GM21390 (cell line): ENCODE data around the gene XBP1.
"Not testable (repeated sequence)": the region's sequence is repeated elsewhere in the genome, so short reads cannot be mapped to it uniquely, and the experiment has no call there.

ENCODE experiments used
- ATAC-seq: cut with Tn5 transposase; IDR thresholded peaks from one replicate; pipeline ENCODE4 v1.9.1; 2021; ENCODE audit not compliant: unreplicated experiment

XBP1 gene

DNA sequence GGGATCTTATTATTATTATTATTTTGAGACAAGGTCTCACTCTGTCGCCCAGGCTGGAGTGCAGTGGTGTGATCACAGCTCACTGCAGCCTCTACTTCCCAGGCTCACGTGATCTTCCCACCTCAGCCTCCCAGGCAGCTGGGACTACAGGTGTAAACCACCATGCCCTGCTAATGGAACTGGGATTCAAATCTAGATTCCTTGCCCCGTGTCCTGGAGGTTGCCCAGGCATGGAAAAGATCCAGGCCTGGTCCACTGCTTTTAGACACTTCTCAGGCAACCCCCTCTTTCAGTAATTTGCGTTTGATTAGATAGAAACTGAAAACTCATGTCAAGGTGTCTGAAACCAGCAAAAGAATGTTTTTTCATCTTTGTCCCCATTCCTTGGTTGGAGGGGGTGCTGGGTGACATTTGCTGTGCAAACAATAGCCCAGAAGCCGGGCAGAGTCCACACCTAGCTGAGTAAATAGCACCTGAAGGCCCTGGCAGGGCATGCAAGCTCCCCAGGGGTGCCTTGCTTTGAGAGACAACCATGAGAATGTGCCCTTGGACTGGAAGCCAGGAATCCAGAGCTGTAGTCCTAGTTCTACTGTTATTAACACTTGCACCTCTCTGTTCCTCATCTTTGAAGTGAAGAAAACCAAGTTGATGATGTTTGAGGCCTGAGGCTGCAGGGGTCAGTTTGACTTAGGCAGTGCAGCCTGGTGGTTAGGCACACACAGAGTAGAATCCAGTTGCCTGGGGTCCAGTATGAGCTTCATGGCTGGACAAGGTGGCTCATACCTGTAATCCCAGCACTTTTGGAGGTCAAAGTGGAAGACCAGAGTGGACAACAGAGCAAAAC lies 19.1 kb upstream of the XBP1 start:
- ATAC-seq = peak; percentile 57

DNA sequence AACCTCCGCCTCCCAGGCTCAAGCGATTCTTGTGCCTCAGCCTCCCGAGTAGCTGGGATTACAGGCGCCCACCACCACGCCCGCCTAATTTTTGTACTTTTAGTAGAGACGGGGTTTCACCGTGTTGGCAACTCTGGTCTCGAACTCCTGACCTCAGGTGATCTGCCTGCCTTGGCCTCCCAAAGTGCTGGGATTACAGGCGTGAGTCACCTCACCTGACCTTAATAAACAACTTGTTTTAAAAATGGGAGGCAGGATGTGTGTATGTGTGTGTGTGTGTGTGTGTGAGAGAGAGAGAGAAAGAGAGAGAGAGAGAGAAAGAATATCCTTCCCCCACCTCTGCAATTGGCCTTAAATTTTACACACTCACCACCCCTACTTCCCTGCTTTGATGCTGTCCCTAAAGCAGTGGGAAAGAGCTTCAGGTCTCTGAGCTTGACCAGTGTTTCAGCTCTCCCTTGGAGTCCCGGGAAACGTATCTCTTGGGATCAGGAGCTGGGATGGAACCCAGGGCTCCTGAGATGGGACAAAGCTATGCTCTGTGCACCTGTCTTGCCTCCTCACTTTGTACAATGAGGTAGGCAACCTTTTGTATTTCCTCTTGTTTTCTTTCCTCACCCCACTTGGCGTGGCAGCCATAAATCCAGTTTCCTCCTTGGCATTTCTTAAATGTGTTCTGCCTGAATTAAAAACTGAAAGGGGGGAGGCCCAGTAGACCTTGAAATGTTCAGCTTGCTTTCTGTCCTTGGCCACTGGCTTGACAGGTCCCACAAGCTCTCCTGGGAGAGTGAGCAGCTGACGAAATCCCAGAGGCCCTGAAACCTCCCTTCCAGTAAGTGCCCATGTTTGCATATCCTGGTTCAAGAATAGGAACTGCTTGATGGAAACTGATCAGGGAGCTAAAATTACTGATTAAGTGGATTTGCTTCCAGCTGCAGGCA lies 17.8 kb upstream of the XBP1 start:
- no peak for ATAC-seq

DNA sequence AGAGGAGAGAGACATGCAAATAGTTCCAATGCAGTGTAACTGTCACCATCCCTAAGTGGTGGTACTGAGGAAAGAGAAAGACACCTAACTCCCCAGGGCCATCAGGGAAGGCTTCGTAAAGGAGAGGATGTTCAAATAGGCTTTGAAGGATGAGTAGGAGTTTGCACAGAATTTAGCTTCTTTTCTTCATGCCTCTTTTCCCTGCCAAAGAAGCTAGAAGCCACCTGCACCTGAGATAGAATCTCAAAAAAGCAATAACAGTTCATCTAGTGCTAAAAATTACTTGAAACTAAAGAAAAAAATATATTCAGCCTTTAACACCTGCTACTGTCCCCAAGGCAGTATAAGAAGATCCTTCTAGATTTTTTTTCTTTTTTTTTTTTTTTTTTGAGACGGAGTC lies 16.7 kb upstream of the XBP1 start:
- ATAC-seq = no peak

DNA sequence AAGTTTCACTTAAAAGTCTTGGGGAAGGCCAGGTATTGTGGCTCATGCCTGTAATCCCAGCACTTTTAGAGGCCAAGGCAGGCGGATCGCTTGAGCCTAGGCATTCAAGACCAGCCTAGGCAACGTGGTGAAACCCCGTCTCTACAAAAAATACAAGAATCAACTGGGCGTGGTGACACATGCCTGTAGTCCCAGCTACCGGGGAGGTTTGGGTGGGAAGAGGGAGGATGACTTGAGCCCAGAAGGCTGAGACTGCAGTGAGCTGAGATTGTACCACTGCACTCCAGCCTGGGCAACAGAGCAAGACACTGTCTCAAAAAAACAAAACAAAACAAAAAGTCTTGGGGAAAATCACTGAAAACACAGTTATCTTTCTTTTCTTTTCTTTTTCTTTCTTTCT lies 15.4 kb upstream of the XBP1 start:
- no peak for ATAC-seq

DNA sequence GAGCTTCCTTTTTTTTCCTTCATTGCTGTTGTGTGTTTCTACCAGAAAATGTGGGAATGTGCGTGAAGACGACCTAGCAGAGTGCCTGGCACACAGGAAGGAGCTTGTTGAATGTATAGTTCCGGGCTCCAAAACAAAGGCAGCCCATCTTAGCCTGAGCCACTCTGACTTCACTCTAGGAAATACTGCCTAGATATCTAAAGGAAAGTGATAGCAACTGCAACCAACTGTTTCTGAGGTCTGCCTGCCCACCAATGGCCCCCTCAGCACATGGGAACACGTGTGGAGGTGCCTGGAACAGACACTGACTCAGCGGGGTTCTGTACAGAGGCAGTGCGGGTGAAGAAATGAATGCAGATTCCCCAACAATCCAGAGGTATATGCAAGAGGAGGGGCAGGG lies 14.7 kb upstream of the XBP1 start:
- no peak for ATAC-seq

DNA sequence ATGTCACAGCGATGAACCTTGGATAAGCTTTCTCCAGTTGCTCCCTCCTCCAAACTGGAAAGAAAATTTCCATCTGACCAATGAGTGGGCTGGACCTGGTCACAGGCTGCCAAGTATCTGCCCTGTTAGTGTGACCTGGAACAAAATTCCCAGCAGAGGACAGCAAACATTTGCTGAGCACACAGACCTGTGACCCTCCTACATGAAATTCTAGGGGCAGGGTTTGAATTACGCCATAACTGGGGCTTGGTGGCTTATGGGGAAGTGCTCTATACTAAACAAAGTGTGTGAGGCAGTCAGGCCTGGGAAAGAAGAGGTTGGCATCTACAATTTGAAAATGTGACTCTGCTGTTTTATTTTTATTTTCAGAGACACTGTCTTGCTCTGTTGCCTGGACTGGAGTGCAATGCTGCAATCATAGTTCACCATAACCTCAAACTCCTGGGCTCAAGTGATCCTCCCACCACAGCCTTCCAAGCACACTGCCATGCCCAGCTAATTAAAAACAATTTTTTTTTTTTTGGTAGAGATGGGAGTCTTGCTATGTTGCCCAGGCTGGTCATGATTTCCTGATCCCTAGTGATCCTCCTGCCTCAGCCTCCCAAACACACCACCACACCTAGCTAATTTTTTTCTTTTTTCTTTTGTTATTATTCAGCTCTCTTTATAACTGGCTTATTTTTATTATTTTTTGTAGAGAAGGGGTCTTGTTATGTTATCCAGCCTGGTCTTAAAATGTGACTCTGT lies 13.6 kb upstream of the XBP1 start:
- ATAC-seq = no peak

DNA sequence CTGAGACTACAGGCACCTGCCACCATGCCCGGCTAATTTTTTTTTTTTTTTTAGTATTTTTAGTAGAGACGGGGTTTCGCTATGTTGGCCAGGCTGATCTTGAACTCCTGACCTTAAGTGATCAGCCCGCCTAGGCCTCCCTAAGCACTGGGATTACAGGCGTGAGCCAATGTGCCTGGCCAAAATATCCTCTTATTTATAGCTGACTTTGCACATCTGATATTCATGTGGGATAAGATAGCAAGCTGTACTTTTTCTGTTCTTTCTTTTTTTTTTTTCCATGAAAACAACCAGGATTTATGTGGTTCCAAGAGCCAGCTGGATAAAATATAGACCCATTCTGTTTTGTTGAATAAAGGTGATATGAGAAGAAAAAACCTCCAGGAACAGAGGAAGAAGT lies 12.1 kb upstream of the XBP1 start:
- ATAC-seq = no peak

DNA sequence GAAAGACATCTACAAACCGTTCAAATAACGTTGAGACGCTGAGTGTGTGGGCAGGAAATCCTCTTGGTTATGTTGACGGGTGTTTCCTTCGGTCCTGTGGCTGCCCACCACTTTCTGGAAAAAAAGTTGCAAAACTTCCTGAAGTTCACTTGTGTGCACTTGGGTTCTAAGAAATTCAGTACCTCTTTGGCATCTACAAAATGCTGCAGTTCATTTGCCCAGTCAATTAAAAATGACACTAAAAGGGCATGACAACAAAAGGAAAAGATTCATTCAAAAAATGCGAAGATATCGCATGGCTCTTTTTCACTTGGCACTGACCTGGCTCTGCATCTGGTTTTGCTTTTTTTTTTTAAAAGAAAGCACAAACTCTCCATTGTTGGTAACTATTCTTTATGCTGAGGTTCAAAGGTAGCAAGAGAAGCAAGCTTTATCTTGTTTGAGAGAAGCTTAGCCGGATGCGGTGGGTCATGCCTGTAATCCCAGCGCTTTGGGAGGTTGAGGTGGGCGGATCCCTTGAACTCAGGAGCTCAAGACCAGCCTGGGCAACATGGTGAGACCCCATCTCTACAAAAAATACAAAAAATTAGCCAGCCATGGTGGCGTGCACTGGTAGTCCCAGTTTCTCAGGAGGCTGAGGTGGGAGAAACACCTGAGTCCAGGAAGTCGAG lies 10.6 kb upstream of the XBP1 start:
- no peak for ATAC-seq

DNA sequence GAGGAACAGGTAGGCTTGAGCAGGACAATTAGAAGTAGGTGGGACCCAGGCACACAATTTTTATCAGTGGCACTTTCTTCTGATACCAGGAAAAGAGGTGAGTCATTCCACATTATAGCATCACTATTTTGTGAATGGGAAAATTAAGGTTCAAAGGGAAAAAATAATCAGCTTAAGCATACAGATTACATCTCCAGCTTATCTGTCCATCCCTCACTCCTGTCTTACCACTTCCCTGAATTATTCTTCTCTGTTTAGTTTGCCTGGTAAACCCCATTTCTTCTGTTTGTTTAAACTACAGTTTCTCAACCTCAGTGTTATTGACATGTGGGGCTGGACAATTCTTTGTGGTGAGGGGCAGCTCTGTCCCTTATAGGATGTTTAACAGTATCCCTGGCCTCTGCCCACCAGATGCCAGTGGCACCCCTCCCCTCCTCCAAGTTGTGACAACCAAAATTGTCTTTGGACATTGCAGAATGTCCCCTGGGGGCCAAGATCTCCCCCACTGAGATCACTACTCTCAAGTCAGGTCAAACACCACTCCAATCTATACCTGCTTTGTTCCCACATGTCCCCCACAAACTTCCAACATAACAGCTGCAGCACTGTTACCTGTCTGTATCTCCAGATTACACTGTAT lies 8.5 kb upstream of the XBP1 start:
- no peak for ATAC-seq

DNA sequence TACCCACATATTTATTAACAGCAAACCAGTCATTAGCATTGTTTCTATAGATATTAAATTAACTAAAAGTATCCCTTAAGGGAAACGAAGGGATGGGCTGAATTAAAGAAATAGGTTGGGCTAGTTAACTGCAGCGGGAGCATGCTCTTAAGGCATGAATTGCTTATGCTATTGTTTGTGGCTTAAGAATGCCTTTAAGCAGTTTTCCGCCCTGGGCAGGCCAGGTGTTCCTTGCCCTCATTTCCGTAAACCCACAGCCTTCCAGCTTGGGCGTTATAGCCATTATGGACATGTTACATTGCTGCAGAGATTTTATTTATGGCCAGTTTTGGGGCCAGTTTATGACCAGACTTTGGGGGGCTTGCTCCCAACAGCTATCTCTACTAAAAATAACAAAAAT lies 5.1 kb upstream of the XBP1 start:
- ATAC-seq = not testable (repeated sequence)

DNA sequence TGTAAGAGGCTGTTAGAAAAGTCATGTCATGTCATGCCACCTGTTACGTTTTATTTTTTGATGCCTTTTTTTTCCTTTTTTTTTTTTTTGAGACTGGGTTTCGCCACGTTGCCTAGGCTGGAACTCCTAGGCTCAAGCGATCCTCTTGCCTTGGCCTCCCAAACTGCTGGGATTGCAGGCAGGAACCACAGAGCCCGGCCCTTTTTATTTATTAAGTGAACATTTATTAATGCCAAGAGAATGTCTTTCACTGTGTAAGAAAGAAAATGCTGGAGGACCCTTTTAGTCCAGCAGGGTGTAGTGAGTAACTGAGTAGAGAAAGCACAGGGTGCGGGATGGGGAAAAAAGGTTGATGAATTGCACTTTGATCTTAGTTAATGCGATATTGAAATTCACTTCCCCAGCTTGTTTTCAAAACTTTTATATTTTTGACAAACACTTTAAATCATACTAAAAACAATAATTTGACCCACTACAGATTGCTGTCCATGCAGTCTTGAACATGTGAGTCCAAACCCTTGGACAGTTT lies 2.3 kb upstream of the XBP1 start:
- ATAC-seq = no peak

DNA sequence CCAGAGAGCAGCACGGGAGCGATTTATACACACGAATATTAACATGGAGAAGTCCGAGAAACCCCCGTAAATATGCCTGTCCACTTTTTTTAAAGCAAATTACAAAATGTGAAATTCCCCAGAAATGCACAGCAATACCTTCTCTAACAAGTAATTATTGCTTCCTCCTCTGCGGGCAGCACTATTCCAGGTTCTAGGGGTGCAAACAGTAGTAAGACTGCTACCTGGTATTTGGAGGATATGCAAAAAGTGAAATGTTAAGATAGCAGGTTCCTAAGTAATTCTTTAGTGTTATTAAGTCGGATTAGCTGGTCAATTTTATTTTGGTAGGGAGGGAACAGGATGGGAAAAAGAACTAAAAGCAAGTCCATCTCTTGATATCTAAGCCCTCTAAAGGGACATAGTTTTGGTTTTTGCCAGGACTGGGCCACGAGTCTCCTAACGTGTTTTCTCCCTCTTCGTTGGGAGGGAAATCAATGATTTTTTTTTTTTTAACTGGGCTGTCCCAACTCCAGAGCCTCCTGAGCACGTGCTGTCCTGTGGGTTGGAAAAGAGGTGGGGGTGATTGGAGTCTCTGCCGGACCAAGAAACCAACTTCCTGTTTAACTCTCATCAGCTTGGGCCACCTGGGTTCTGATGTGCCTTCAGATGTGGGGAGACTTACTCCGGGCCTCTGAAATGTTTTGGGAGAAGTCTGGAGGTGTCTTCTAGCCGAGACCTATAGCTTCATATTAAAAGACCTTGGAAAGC lies 1.7 kb upstream of the XBP1 start:
- no peak for ATAC-seq

DNA sequence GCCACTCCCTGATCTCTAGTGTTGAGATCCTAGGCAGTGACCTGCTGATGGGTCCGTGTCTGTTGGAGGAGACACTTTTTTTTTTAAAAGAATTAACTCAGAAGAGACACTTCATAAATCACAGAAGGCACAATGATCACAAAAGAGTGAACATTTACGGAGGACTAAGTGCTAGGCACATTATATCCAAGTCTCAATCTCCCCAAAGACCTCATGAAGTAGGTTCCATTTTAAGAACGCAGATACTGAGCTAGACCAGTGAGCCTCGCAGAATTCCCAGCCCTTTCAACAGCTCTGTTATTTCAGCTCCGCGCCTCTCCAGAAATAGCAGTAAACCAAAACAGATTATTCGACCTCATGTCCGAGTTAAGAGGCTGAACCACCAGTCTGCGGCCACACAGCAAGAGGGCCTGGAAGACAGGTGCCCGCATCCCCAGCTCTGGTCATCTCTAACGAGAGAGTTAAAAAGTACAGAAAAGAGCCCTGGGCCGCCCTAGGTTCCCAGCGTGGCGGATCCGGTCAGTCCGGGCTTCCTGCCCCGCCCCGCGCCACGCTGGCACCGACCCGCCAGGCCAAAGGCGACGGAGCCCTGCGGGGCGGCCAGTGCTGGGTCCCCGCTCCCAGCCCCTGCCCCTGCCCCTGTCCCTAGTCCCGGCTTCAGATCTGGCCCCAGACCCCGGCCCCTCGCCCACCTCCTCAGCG lies 612 bp downstream of the XBP1 start:
- ATAC-seq = peak; percentile 22

DNA sequence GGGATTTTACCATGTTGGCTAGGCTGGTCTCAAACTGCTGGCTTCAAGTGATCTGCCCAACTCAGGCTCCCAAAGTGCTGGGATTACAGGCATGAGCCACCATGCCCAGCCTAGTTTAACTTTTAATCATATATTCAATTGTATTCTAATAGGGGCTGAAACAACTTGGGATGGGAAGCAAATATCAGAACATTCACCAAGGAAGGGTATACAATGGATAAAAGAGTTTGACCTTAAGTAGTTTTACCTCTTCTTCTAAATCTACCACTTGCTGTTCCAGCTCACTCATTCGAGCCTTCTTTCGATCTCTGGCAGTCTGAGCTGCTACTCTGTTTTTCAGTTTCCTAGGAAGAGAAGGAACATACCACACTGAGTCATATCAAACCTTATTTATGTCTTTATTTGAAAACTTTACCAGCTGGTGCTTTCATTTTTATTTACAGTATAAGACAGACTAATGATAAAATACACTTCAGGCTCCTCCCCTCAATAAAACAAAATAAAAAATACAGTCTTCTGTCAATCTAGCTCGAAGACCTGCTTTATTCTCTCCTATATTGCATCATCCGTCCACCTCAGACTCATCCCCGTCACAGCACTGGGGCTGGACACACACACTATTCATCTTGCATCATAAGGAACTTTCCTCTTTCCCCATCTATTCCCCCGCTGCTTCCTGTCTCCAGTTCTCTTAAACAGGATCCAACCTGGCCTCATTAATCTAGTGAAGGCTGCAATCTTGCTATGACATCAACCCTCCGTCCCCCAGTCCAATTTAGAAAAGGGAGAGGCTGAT lies 1.4 kb downstream of the XBP1 start:
- ATAC-seq = no peak

DNA sequence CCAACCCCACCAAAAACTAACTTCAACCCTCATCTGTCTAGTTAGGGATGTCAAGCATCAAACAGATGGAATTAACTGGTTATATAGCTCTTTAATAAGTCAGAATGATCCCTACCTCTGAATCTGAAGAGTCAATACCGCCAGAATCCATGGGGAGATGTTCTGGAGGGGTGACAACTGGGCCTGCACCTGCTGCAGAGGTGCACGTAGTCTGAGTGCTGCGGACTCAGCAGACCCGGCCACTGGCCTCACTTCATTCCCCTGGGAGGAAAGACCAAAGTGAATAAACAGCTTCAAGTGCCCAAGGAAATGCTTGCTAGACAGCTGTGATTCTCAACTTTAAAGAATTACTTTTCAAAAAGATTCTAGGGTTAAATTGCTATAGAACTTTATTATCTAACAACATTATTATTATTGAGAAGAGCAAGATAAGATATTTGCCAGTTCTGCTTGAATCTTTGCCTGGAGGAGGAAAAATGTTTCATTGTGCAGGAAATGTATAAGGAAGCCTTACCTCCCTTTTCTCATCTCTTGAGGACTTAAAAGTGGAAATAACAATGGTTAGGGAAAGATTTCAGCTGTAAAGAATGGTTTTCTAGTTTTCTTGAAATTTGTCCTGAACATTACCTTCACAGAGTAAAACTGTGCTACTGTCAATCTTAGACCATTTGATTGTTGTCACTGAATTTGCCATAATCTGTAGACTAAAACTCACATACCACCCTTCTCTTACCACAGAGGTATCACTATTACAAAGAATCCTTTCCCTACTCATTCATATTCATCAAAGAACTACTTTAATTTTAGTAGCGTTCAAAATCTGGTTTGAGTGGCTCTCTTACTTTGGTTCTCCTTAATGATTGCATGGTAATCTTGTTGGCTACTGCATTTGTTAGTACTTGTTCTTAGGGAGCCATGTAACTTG lies 4.2 kb downstream of the XBP1 start:
- no peak for ATAC-seq

DNA sequence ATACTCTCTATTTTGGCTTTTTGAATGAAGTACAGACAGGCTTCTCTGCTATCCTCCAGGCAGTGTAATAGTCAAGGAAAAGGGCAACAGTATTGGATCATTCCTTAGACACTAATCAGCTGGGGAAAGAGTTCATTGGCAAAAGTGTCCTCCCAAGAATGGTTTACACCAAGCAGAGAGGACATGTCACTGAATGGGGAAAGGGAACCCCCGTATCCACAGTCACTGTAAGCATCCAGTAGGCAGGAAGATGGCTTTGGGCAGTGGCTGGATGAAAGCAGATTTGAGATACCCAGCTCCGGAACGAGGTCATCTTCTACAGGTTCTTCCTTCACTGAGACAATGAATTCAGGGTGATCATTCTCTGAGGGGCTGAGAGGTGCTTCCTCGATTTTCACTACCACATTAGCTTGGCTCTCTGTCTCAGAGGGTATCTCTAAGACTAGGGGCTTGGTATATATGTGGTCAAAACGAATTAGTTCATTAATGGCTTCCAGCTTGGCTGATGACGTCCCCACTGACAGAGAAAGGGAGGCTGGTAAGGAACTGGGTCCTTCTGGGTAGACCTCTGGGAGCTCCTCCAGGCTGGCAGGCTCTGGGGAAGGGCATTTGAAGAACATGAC lies 5.2 kb downstream of the XBP1 start:
- no peak for ATAC-seq
